Glomerular endothelial cell (primary cell): ENCODE measurements around the gene ZDHHC7. TPM values are rescaled to one million over a fixed set of nuclear protein-coding genes. Genes with fewer than 3 reads are reported as not detected.
A peak's percentile ranks its signal among the peaks of the same experiment; 100 is the strongest.

Experiments
- DNase-seq: peaks from one replicate; pipeline ENCODE4 v3.0.0-alpha.2; 2011; ENCODE audit warnings: low read depth, low spot score; ENCODE audit errors: extremely low read depth
- total RNA-seq: library from RNA; depleted of rRNA; stranded (reverse); fragments of >200 nt; gene quantifications from 2 replicates; pipeline ENCODE4 v1.2.3, GENCODE V29; 2015

ZDHHC7 gene
- total RNA-seq, 1 donor from 2014 or later, result 71.7 TPM

- DNase-seq, result no peak
Measured at GRCh38 chr16:84970447-84971127, 40.7 kb downstream of the ZDHHC7 start.

DNA sequence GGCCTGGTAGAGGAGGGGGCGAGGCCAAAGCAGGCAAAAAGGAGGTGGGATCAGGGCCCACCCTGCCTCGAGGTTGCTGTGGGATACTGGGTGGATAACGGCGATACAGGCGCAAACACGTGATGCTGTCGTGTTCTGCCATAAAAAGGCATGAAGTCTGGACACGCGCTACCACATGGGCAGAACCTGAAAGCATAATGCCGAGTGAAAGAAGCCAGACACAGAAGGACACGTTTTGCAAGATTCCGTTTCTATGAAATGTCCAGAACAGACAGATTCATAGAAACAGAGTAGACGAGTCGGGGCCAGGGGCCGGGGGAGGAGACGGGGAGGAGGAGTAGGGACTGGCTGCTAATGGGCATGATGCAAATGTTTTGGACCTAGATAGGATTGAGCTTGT is 43.5 kb downstream of the ZDHHC7 start:
- no peak for DNase-seq

- no peak for DNase-seq
Measured at GRCh38 chr16:84965428-84966415, 45.6 kb downstream of the ZDHHC7 start.

GRCh38 chr16:84964386-84965128 is 46.8 kb downstream of the ZDHHC7 start:
- DNase-seq, result no peak

GRCh38 chr16:84963066-84963465 is 48.3 kb downstream of the ZDHHC7 start:
- no peak for DNase-seq

DNA sequence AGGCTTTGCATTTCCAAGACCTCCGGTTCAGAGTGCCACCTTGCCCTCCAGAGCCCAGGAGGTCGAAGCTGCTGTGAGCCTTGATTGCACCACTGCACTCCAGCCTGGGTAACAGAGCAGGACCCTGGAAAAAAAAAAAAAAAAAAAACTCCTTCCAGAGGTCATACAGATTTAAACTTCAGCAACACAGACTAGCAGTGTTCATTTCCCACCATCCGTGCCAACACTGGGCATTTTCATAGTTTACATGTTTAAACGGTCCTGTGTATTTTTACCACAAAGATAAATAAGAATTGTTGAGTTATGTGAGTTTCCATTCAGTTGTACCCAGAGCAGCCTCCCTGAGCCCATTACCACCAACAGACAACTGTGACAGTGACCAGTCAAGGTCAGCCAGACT is 50.4 kb downstream of the ZDHHC7 start:
- DNase-seq, result no peak

DNA sequence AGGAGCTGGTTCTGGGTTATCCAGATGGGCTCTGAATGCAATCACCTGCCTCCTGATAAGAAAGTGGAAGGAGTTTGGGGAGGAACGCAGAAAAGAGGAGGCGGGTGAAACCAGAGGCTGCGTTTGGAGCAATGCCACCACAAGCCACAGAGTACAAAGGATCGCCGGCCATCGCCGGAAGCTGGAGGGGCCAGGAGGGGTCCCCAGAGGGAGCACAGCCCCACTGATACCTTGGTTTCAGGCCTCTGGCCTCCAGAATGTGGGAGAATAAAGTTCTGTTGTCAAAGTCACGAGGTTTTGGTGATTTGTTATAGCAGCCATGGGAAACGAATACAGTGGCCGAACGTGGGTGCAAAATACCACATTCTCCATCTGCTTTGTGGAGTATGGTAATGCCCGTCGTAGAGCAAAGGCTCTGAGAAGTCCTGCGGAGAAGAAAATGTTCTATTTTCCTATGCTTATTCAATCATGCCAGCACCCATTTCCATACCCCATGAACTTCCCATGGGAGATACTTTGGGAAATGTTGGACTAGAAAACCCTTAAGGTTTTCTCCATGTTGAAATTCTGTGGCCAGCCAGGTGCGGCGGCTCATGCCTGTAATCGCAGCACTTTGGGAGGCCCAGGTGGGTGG is 51.4 kb downstream of the ZDHHC7 start:
- DNase-seq, result no peak

DNA sequence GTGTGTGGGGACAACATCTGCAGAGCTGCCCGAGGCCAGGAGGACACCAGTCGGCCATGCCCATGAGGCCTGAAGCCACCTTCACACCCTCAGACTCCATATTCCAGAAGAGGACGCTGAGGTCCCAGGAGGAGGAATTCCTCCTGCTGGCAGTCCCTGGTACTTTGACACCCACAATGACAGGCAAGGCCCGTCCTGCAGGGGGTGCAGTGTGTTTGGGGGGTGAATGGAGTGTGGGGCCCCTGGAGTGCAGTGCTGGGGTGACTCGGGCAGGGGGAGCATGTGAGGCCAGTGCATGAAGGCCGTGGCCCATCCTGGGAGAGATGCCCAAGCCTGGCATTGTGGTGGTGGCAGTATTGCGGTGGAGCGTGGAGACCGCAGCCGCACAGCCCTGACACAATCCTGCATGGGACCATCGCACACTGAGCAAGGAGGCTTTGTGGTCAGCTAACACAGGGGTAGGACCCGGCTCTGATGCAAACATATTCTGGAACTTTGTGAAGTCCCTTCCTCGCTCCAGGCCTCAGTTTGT is 52.2 kb downstream of the ZDHHC7 start:
- DNase-seq, result no peak

DNA sequence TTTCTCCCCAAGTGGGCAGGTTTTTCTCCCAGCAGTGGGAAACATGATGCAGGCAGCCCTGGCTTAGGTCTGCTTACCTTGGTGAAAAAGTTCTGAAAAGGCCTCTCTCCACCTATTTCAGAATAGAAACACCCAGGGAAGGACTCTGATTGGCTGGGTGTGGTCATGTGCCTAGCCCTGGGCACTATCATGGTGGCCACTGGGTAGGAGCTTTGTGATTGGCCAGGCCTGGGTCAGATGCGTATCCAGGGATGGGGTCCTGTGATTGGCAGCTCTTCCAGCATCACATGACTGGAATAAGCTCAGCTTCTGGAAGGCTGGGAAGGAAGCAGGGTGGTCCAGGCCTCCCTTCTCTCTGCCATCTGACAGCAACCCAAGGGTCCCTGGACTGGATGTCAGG is 53.5 kb downstream of the ZDHHC7 start:
- no peak for DNase-seq

DNA sequence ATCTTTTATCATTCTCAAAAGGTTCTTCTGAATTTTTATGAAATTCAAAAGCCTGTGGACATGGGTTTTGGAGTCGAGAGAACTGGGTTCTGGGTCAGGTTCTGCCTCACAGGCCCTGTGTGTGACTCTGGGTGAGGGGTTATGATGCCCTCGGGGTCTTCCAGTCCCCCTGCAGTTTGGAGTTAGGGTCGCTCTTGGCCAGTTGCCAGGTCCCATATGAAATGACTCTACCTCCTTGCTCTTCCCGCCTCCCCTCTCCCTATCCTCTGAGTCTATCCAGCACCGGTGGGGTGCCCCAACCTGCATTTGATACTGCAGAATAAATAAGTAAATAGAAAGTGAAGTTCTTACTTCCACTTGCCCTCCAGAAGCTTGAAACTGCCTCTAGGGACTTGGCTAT is 54.1 kb downstream of the ZDHHC7 start:
- no peak for DNase-seq

DNA sequence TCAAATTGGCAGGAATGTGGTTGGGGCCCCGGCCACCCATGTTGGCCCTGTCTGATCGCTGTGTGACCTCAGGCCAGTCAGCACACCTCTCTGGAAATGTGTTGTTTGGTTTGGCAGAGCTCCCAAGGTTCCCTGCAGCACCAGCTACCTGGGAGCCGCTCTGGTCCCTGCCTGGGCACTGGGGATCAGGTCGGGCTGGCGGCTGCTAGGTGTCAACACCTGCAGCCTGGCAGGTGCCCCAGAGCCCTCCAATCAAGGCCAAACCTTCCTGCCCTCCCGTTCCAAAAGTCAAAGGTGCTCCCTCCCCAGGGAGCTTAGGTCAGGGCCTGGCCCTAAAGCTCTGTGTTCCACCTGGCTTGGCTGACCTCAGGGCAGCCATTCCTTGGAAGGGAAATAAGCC is 55.9 kb downstream of the ZDHHC7 start:
- DNase-seq, result no peak

DNA sequence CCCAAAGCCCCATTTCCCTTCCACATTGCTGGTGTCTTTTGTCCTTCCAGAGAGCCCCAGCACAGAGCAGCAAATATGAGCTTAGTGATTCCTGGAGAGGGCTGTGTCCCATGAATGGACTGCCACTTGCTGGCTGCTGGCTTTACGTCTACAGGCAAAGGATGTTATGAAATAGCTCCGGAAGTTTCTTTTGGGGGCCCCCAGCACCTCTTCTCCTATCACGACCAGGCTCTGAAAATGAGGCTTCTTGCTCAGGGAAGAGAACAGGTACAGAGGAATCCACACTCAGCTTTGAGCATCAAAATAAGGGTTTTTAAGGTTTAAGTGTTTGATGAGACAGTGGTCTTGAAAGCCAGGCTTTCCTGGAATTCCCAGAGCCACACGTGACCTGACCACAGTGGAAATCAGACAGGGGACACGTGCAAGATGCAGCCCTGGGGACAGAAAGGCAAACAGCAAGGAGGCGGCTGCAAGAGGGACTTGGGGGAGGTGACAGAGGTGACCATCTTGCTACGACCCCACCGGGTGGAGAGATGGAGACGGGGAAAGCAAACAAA is 58.1 kb downstream of the ZDHHC7 start:
- DNase-seq, result no peak

DNA sequence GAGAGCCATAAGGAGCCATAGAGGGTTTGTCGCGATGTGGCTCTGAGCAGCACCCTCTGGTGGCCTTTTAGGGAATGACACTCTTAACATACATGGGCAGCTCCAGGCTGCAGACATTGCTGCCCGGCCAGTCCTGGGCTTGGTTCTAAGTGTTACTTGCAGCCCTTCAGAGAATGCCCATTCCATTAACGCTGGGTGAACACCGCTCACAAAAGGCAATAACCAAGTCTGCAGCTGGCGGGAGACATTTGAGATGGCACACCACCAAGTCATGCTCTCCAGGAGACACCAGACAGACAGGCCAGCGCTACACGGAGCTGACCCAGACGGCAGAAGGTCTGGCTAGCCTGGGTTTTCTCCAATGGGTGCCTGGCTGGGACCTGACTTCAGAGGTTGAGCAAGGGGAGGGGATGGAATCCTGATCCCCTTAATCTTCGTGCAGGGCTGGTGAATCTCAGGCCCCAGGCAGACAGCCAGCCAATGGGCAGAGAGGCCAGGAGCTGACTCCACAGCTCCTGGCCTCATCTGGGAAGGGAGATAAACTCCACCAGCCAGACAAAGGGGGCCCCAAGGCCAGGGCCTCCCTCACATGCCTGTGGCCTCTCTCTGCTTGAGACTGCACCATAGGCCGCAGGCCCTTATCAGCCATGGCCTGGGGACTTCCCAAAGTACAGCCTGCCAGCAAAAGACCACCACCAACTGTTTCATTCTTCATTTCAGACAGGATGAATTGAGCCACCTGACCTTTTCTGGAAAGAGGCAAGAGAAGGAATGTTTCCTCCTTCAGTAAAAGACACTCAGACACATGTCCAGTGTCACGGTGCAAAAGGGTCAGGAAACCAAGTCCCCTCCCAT is 58.8 kb downstream of the ZDHHC7 start:
- peak; percentile 56 for DNase-seq

- no peak for DNase-seq
Measured at GRCh38 chr16:84950906-84951305, 60.4 kb downstream of the ZDHHC7 start.

GRCh38 chr16:84949772-84950436 is 61.4 kb downstream of the ZDHHC7 start:
- no peak for DNase-seq

DNA sequence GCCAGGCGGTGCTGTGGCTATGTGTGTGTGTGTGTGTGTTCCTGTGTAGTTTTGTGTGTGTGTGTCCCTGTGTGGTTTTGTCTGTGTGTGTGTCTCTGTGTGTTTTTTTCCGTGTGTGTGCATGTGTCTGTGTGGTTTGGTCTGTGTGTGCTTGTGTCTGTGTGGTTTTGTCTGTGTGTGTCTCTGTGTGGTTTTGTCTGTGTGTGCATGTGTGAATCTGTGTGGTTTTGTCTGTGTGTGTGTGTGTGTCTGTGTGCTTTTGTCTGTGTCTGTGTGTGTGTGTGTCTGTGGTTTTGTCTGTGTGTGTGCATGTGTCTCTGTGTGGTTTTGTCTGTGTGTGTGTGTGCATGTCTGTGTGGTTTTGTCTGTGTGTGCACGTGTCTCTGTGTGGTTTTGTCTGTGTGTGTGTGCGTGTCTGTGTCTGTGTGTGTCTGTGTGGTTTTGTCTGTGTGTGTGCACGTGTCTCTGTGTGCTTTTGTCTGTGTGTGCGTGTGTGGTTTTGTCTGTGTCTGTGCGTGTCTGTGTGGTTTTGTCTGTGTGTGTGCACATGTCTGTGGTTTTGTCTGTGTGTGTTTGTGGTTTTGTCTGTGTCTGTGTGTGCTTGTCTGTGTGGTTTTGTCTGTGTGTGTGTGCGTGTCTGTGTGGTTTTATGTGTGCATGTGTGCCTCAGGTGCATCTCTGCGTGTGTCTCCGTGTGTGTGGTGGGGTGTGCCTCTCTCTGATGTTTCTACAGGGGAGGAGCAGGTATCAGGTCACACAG is 62.3 kb downstream of the ZDHHC7 start:
- no peak for DNase-seq

- no peak for DNase-seq
Measured at GRCh38 chr16:84947996-84948850, 63.1 kb downstream of the ZDHHC7 start.
